CD4-positive, alpha-beta T cell treated with Interleukin-6 at 100 ng/mL for 8 hours (primary cell): ENCODE data around the gene MLLT11.

Experiments used
- DNase-seq: peaks from one replicate; pipeline ENCODE4 v3.0.0-alpha.2; 2020; ENCODE audit warnings: mixed read lengths, low spot score

MLLT11 gene

GRCh38 chr1:151060007-151060656, at the start of gene MLLT11:
MLLT11 (plus strand) TSS chr1:151060397; CDS start chr1:151067225, 6,828 bp downstream.
- no peak for DNase-seq

- DNase-seq, result no peak
Measured at GRCh38 chr1:151011154-151011850, 48.9 kb upstream of the MLLT11 start.

- no peak for DNase-seq
Measured at GRCh38 chr1:151012684-151013471, 47.3 kb upstream of the MLLT11 start.

GRCh38 chr1:151013518-151013917, 46.7 kb upstream of the MLLT11 start:
- no peak for DNase-seq

- peak; percentile 88 for DNase-seq
Measured at GRCh38 chr1:151024540-151025146, 35.6 kb upstream of the MLLT11 start.

GRCh38 chr1:151026460-151026859, 33.7 kb upstream of the MLLT11 start:
- no peak for DNase-seq

GRCh38 chr1:151032164-151032563, 28.0 kb upstream of the MLLT11 start:
- no peak for DNase-seq

- no peak for DNase-seq
Measured at GRCh38 chr1:151035167-151035566, 25.0 kb upstream of the MLLT11 start.

- DNase-seq, result no peak
Measured at GRCh38 chr1:151036356-151036755, 23.8 kb upstream of the MLLT11 start, which contains the start of gene BNIPL. BNIPL (plus strand) TSS chr1:151036586; CDS start chr1:151036726, 140 bp downstream.

- no peak for DNase-seq
Measured at GRCh38 chr1:151037032-151037431, 23.2 kb upstream of the MLLT11 start.

GRCh38 chr1:151039521-151039920, 20.7 kb upstream of the MLLT11 start:
- no peak for DNase-seq

- DNase-seq, result no peak
Measured at GRCh38 chr1:151043163-151043562, 17.0 kb upstream of the MLLT11 start.

GRCh38 chr1:151047591-151047924, 12.6 kb upstream of the MLLT11 start, which contains the start of gene C1orf56:
C1orf56 (plus strand) TSS chr1:151047751; CDS start chr1:151047848, 97 bp downstream.
- peak; percentile 54 for DNase-seq

GRCh38 chr1:151047925-151048644, 12.1 kb upstream of the MLLT11 start:
- peak; percentile 54 for DNase-seq

GRCh38 chr1:151048645-151049032, 11.6 kb upstream of the MLLT11 start:
- no peak for DNase-seq

- no peak for DNase-seq
Measured at GRCh38 chr1:151049458-151049857, 10.7 kb upstream of the MLLT11 start.

- DNase-seq, result no peak
Measured at GRCh38 chr1:151050051-151050688, 10.0 kb upstream of the MLLT11 start.

- no peak for DNase-seq
Measured at GRCh38 chr1:151051356-151052009, 8.7 kb upstream of the MLLT11 start.

- DNase-seq, result no peak
Measured at GRCh38 chr1:151054971-151055547, 5.1 kb upstream of the MLLT11 start.

GRCh38 chr1:151055581-151055980, 4.6 kb upstream of the MLLT11 start:
- no peak for DNase-seq
